Measurements from ENCODE around the gene BRICD5. TPM values are rescaled to one million over a fixed set of nuclear protein-coding genes. Genes with fewer than 3 reads are reported as not detected.
A peak's percentile ranks its signal among the peaks of the same experiment; 100 is the strongest.

Gene BRICD5
- total RNA-seq, 1 donor from 2014 or later: 7.8 TPM

DNA sequence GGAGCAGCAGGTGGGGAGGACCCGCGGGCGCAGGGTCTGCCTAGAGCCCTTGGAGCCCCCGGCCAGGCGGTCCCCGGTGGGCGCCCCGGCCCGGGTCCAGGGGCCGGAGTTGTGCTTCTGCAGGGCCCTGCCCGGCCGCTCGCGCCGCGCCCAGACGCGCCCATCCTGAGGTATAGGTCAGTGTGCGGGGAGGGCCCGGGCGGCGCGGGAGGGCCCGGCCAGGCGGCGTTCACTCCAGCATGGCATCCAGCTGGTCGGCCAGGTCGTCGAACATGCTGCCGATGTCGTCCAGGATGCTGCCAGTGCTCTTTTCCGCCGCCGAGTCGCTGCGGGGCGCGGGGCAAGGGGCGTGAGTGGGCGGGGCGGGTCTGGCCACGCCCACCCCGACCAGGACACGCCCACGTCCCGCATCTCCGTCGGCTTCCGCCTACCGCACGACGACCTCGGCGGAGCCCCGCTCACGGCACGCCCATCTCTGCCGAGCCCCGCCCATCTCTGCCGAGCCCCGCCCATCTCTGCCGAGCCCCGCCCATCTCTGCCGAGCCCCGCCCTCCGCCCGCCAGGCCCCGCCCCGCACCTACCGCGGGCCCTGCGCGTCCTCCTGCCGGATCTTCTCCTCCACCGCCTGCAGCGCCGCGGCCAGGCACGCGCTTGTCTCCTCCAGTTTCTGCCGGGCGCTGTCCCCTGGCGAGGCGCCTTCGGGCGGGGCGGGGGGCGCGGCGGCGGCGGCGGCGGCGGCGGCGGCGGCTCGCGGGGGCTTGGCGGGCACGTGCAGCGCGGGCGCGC, 32.1 kb downstream of the BRICD5 start:
- H3K27me3 ChIP-seq (ENCODE audit: low read depth): no peaks in the 10 kb centered on the region
- H3K36me3 ChIP-seq: peaks cover 47% of the 10 kb centered on the region
- no peaks in the 10 kb centered on the region for H3K9me3 ChIP-seq
- no peak for DNase-seq
- peak in 1 of 2 donors; percentile 11 for ATAC-seq
- no peak overlapping the region for H3K27ac ChIP-seq
- H3K4me1 ChIP-seq: no peaks in the 10 kb centered on the region
- TF ChIP-seq, protein P1, sequence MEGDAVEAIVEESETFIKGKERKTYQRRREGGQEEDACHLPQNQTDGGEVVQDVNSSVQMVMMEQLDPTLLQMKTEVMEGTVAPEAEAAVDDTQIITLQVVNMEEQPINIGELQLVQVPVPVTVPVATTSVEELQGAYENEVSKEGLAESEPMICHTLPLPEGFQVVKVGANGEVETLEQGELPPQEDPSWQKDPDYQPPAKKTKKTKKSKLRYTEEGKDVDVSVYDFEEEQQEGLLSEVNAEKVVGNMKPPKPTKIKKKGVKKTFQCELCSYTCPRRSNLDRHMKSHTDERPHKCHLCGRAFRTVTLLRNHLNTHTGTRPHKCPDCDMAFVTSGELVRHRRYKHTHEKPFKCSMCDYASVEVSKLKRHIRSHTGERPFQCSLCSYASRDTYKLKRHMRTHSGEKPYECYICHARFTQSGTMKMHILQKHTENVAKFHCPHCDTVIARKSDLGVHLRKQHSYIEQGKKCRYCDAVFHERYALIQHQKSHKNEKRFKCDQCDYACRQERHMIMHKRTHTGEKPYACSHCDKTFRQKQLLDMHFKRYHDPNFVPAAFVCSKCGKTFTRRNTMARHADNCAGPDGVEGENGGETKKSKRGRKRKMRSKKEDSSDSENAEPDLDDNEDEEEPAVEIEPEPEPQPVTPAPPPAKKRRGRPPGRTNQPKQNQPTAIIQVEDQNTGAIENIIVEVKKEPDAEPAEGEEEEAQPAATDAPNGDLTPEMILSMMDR (IDR thresholded peaks at IDR 0.05): no peak
- intact Hi-C loops (cut with DNase I): no loop called here
- no peak overlapping the region for H3K4me3 ChIP-seq

DNA sequence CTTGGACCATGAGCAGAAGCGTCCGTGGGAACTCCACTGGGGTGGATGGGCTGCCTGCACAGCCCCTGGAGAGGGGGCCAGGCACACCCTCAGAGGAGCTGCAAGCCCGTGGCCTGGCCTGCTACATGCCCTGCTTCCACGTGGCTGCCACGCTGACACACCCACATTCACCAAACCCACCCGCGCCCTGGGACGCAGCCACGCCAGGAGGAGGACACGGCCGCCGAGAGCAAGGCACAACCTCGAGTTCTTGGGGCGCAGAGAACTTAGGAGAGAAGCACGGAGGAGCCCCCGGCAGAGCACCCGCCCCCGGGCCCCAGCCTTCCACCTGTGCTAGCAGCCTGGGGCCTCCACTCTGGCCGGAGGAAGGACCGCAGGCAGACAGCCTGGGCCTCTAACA, 33.1 kb downstream of the BRICD5 start:
- no peak for ATAC-seq
- no peaks in the 10 kb centered on the region for H3K4me1 ChIP-seq
- TF ChIP-seq, protein P1 (IDR thresholded peaks at IDR 0.05): no peak
- H3K36me3 ChIP-seq: peaks cover 56% of the 10 kb centered on the region
- no peaks in the 10 kb centered on the region for H3K9me3 ChIP-seq
- H3K27ac ChIP-seq: no peak overlapping the region
- H3K27me3 ChIP-seq (ENCODE audit: low read depth): no peaks in the 10 kb centered on the region
- no peak for DNase-seq
- no peak overlapping the region for H3K4me3 ChIP-seq
- intact Hi-C loops (cut with DNase I): no loop called here

DNA sequence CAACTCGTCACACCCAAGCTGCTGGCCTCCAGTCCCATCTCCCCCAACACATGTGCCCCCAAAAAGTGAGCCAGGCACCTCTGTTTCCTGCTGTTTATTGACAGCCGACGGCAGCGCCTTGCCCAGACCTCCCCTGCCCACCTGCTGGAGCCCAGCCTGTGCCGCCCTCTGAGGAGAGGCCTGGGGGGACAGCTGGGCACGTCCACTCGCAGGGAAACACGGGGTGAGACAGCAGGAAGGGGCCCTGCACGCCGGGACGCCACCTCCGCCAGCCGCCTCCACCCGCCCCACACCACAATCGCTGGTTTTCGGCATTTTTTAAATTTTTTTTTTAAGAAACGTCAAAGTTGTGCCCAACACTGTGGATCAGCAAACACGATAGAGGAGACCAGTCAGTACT, 33.6 kb downstream of the BRICD5 start:
- no peaks in the 10 kb centered on the region for H3K9me3 ChIP-seq
- H3K4me1 ChIP-seq: no peaks in the 10 kb centered on the region
- intact Hi-C loops (cut with DNase I): no loop called here
- ATAC-seq (no peak), DNase-seq (no peak)
- TF ChIP-seq, protein P1 (IDR thresholded peaks at IDR 0.05): no peak
- no peaks in the 10 kb centered on the region for H3K27me3 ChIP-seq (ENCODE audit: low read depth)
- peaks cover 60% of the 10 kb centered on the region for H3K36me3 ChIP-seq
- H3K4me3 ChIP-seq: no peak overlapping the region
- no peak overlapping the region for H3K27ac ChIP-seq

DNA sequence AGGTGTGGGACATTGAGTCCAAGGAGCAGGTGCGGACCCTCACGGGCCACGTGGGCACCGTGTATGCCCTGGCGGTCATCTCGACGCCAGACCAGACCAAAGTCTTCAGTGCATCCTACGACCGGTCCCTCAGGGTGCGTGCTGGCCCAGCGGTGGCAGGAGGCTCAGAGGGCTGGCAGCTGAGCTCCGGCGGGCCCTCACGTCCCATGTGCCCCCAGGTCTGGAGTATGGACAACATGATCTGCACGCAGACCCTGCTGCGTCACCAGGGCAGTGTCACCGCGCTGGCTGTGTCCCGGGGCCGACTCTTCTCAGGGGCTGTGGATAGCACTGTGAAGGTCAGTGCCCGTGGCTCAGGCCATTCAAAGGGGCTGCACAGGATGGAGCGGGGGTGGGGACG, 34.6 kb downstream of the BRICD5 start:
- no peak overlapping the region for H3K27ac ChIP-seq
- no peaks in the 10 kb centered on the region for H3K27me3 ChIP-seq (ENCODE audit: low read depth)
- ATAC-seq: no peak
- TF ChIP-seq, protein P1 (IDR thresholded peaks at IDR 0.05): no peak
- no peak for DNase-seq
- H3K4me1 ChIP-seq: no peaks in the 10 kb centered on the region
- intact Hi-C loops (cut with DNase I): no loop called here
- H3K36me3 ChIP-seq: peaks cover 71% of the 10 kb centered on the region
- H3K9me3 ChIP-seq: no peaks in the 10 kb centered on the region
- H3K4me3 ChIP-seq: no peak overlapping the region

DNA sequence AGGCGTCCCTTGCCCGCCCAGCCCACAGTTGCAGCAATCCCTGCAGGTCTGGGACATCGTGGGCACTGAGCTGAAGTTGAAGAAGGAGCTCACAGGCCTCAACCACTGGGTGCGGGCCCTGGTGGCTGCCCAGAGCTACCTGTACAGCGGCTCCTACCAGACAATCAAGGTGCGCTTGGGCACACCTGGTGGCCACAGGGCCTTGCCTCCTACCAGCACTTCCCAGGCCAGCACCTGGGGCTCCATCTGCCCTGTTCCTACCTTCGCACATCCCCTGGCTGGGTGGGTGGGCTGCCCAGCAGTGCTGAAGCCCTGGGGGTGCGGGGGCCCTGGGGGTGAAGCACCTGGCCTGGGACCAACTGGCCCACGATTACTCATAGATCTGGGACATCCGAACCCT, 35.2 kb downstream of the BRICD5 start:
- TF ChIP-seq, protein P1 (IDR thresholded peaks at IDR 0.05): no peak
- Histone ChIP-seq H3K4me3 (no peak overlapping the region), H3K27me3 (ENCODE audit: low read depth) (no peaks in the 10 kb centered on the region), H3K4me1 (no peaks in the 10 kb centered on the region), H3K9me3 (no peaks in the 10 kb centered on the region), H3K27ac (no peak overlapping the region), H3K36me3 (peaks cover 73% of the 10 kb centered on the region)
- ATAC-seq (no peak), DNase-seq (no peak)
- intact Hi-C loops (cut with DNase I): no loop called here
